Measurements from ENCODE around the gene SP1. TPM values are rescaled to one million over a fixed set of nuclear protein-coding genes. Genes with fewer than 3 reads are reported as not detected.
"Not testable (repeated sequence)": the region's sequence is repeated elsewhere in the genome, so short reads cannot be mapped to it uniquely, and the experiment has no call there.

The SP1 gene
- total and polyA plus RNA-seq, 7 experiments from 2014 or later, result 10.2 to 103 (median 75.7) TPM

- no peak overlapping the region for H3K27ac ChIP-seq (ENCODE audit: low read depth, low read length)
- H3K9me3 ChIP-seq (ENCODE audit: control insufficient read depth in 2 of 3, low read length in 3 of 3), result no peaks in the 10 kb centered on the region
- CTCF ChIA-PET, result interaction anchor here (1.2 to 2.4 kb wide), 4 partner anchors 37 to 90 kb away, joined by 3 to 29 read pairs (median 5); no protein-coding TSS in a partner anchor
- H3K4me3 ChIP-seq (ENCODE audit: low read length), result no peak overlapping the region
- POLR2A ChIA-PET, result interaction anchor here (0.6 to 1.6 kb wide), 4 partner anchors 39 to 85 kb away, joined by 4 to 6 read pairs (median 4); partner anchors contain the start of genes SP1 and TARBP2
- no peak for DNase-seq
- intact Hi-C loops (cut with micrococcal nuclease), result no loop called here
- ATAC-seq, result no peak
- H3K27me3 ChIP-seq (ENCODE audit: control insufficient read depth in 2 of 2, insufficient read depth in 2 of 2, low read length in 2 of 2), result no peaks in the 10 kb centered on the region
- peaks cover 4 to 7% of the 10 kb centered on the region in 2 donors for H3K4me1 ChIP-seq (ENCODE audit: control insufficient read depth in 2 of 2, insufficient read depth in 2 of 2, low read length in 2 of 2)
- peak overlapping the region in 6 of 9 donors; percentile 23 to 72 (median 30) for H3K27ac Mint-ChIP-seq
- H3K27me3 Mint-ChIP-seq, result no peaks in the 10 kb centered on the region
- peaks cover 16 to 64% (median 54%) of the 10 kb centered on the region in 7 donors for H3K4me1 Mint-ChIP-seq
- peaks cover 0 to 9% (median 0%) of the 10 kb centered on the region in 3 experiments for H3K36me3 ChIP-seq (ENCODE audit: control insufficient read depth in 2 of 3, insufficient read depth in 3 of 3, low read length in 3 of 3)
- H3K9me3 Mint-ChIP-seq, result no peaks in the 10 kb centered on the region
- H3K36me3 Mint-ChIP-seq, result peaks cover 0 to 2% (median 0%) of the 10 kb centered on the region in 5 donors
- peak overlapping the region in 2 of 10 donors; percentile 14 to 55 for H3K4me3 Mint-ChIP-seq
Observed at GRCh38 chr12:53418221-53418620, 38.2 kb downstream of the SP1 start.

- H3K36me3 ChIP-seq (ENCODE audit: control insufficient read depth in 2 of 3, insufficient read depth in 3 of 3, low read length in 3 of 3), result no peaks in the 10 kb centered on the region
- ChIA-PET CTCF (interaction anchor here (0.6 to 5.4 kb wide), 6 partner anchors 33 to 137 kb away, joined by 3 to 75 read pairs (median 4); no protein-coding TSS in a partner anchor), POLR2A (interaction anchor here (0.6 kb wide), 1 partner anchor 73 kb away, joined by 5 read pairs; no protein-coding TSS in a partner anchor)
- Mint-ChIP-seq H3K9me3 (no peaks in the 10 kb centered on the region), H3K27me3 (no peaks in the 10 kb centered on the region), H3K4me3 (no peak overlapping the region), H3K27ac (peak overlapping the region in 2 of 9 donors; percentile 5 to 56), H3K4me1 (peaks cover 14 to 54% (median 47%) of the 10 kb centered on the region in 7 donors), H3K36me3 (no peaks in the 10 kb centered on the region)
- ATAC-seq (no peak), DNase-seq (no peak)
- H3K27ac ChIP-seq (ENCODE audit: low read depth, low read length), result no peak overlapping the region
- intact Hi-C loops (cut with micrococcal nuclease), result loop anchor here (2.0 kb wide), 3 partner anchors 13 to 75 kb away; partner anchors contain the start of gene PRR13 (in 1 of the 2)
- peaks cover 4 to 7% of the 10 kb centered on the region in 2 donors for H3K4me1 ChIP-seq (ENCODE audit: control insufficient read depth in 2 of 2, insufficient read depth in 2 of 2, low read length in 2 of 2)
- no peaks in the 10 kb centered on the region for H3K27me3 ChIP-seq (ENCODE audit: control insufficient read depth in 2 of 2, insufficient read depth in 2 of 2, low read length in 2 of 2)
- H3K4me3 ChIP-seq (ENCODE audit: low read length), result no peak overlapping the region
- H3K9me3 ChIP-seq (ENCODE audit: control insufficient read depth in 2 of 3, low read length in 3 of 3), result no peaks in the 10 kb centered on the region
Observed at GRCh38 chr12:53419756-53420155, 39.8 kb downstream of the SP1 start.

- peaks cover 10 to 33% (median 28%) of the 10 kb centered on the region in 7 donors for H3K4me1 Mint-ChIP-seq
- H3K27me3 Mint-ChIP-seq; H3K4me3 Mint-ChIP-seq; H3K27ac ChIP-seq (ENCODE audit: low read depth, low read length); ATAC-seq; intact Hi-C loops (cut with micrococcal nuclease); H3K9me3 ChIP-seq (ENCODE audit: control insufficient read depth in 2 of 3, low read length in 3 of 3); DNase-seq; H3K4me1 ChIP-seq (ENCODE audit: control insufficient read depth in 2 of 2, insufficient read depth in 2 of 2, low read length in 2 of 2); H3K27me3 ChIP-seq (ENCODE audit: control insufficient read depth in 2 of 2, insufficient read depth in 2 of 2, low read length in 2 of 2); H3K4me3 ChIP-seq (ENCODE audit: low read length); H3K9me3 Mint-ChIP-seq; H3K27ac Mint-ChIP-seq; H3K36me3 ChIP-seq (ENCODE audit: control insufficient read depth in 2 of 3, insufficient read depth in 3 of 3, low read length in 3 of 3); H3K36me3 Mint-ChIP-seq: not testable (repeated sequence)
- ChIA-PET CTCF (interaction anchor here (0.9 to 5.4 kb wide), 6 partner anchors 12 to 95 kb away, joined by 3 to 75 read pairs (median 11); partner anchors contain the start of gene NPFF), POLR2A (interaction anchor here (0.8 to 1.6 kb wide), 2 partner anchors 24 to 69 kb away, joined by 3 to 6 read pairs; no protein-coding TSS in a partner anchor)
Observed at GRCh38 chr12:53422247-53422646, 42.3 kb downstream of the SP1 start.

GRCh38 chr12:53423597-53423996 lies 43.6 kb downstream of the SP1 start, which contains the start of gene AMHR2:
TSS of gene AMHR2 (plus strand) at chr12:53423855. CDS start at chr12:53423935, 80 bp downstream.
- H3K36me3 Mint-ChIP-seq, result no peaks in the 10 kb centered on the region
- ChIA-PET POLR2A (interaction anchor here (1.0 kb wide), 1 partner anchor 26 kb away, joined by 4 read pairs; no protein-coding TSS in a partner anchor), CTCF (interaction anchor here (3.3 to 5.4 kb wide), 2 partner anchors 70 to 85 kb away, joined by 19 to 75 read pairs; partner anchors contain the start of gene NPFF)
- no peaks in the 10 kb centered on the region for H3K9me3 Mint-ChIP-seq
- Histone ChIP-seq H3K27ac (ENCODE audit: low read depth, low read length) (no peak within 1 kb of the TSS), H3K9me3 (ENCODE audit: control insufficient read depth in 2 of 3, low read length in 3 of 3) (no peaks in the 10 kb centered on the region), H3K27me3 (ENCODE audit: control insufficient read depth in 2 of 2, insufficient read depth in 2 of 2, low read length in 2 of 2) (no peaks in the 10 kb centered on the region), H3K4me1 (ENCODE audit: control insufficient read depth in 2 of 2, insufficient read depth in 2 of 2, low read length in 2 of 2) (peaks cover 3 to 4% of the 10 kb centered on the region in 2 donors), H3K36me3 (ENCODE audit: control insufficient read depth in 2 of 3, insufficient read depth in 3 of 3, low read length in 3 of 3) (no peaks in the 10 kb centered on the region), H3K4me3 (ENCODE audit: low read length) (no peak within 1 kb of the TSS)
- intact Hi-C loops (cut with micrococcal nuclease), result no loop called here
- ATAC-seq (no peak), DNase-seq (no peak)
- H3K4me1 Mint-ChIP-seq, result peaks cover 8 to 19% (median 18%) of the 10 kb centered on the region in 7 donors
- no peak within 1 kb of the TSS for H3K4me3 Mint-ChIP-seq
- H3K27me3 Mint-ChIP-seq, result no peaks in the 10 kb centered on the region
- no peak within 1 kb of the TSS for H3K27ac Mint-ChIP-seq

- Mint-ChIP-seq H3K27ac (no peak overlapping the region), H3K4me3 (no peak overlapping the region), H3K9me3 (no peaks in the 10 kb centered on the region), H3K36me3 (no peaks in the 10 kb centered on the region), H3K27me3 (no peaks in the 10 kb centered on the region), H3K4me1 (peaks cover 4 to 15% (median 6%) of the 10 kb centered on the region in 7 donors)
- DNase-seq (no peak), ATAC-seq (no peak)
- no peaks in the 10 kb centered on the region for H3K9me3 ChIP-seq (ENCODE audit: control insufficient read depth in 2 of 3, low read length in 3 of 3)
- H3K36me3 ChIP-seq (ENCODE audit: control insufficient read depth in 2 of 3, insufficient read depth in 3 of 3, low read length in 3 of 3), result no peaks in the 10 kb centered on the region
- ChIA-PET POLR2A (interaction anchor here (0.6 to 1.3 kb wide), 2 partner anchors 46 to 80 kb away, joined by 3 to 4 read pairs; no protein-coding TSS in a partner anchor), CTCF (interaction anchor here (0.6 to 1.9 kb wide), 3 partner anchors 72 to 80 kb away, joined by 4 to 9 read pairs (median 4); no protein-coding TSS in a partner anchor)
- no peak overlapping the region for H3K27ac ChIP-seq (ENCODE audit: low read depth, low read length)
- H3K27me3 ChIP-seq (ENCODE audit: control insufficient read depth in 2 of 2, insufficient read depth in 2 of 2, low read length in 2 of 2), result no peaks in the 10 kb centered on the region
- no peak overlapping the region for H3K4me3 ChIP-seq (ENCODE audit: low read length)
- peaks cover 3 to 4% of the 10 kb centered on the region in 2 donors for H3K4me1 ChIP-seq (ENCODE audit: control insufficient read depth in 2 of 2, insufficient read depth in 2 of 2, low read length in 2 of 2)
- intact Hi-C loops (cut with micrococcal nuclease), result no loop called here
Observed at GRCh38 chr12:53424626-53425514, 44.9 kb downstream of the SP1 start.

- DNase-seq (no peak), ATAC-seq (no peak)
- no peaks in the 10 kb centered on the region for H3K36me3 ChIP-seq (ENCODE audit: control insufficient read depth in 2 of 3, insufficient read depth in 3 of 3, low read length in 3 of 3)
- no peak overlapping the region for H3K4me3 ChIP-seq (ENCODE audit: low read length)
- Mint-ChIP-seq H3K27me3 (no peaks in the 10 kb centered on the region), H3K4me1 (peaks cover 4 to 14% (median 6%) of the 10 kb centered on the region in 7 donors), H3K27ac (peak overlapping the region in 1 of 9 donors; percentile 72), H3K36me3 (no peaks in the 10 kb centered on the region), H3K9me3 (no peaks in the 10 kb centered on the region), H3K4me3 (no peak overlapping the region)
- no peak overlapping the region for H3K27ac ChIP-seq (ENCODE audit: low read depth, low read length)
- no peaks in the 10 kb centered on the region for H3K9me3 ChIP-seq (ENCODE audit: control insufficient read depth in 2 of 3, low read length in 3 of 3)
- intact Hi-C loops (cut with micrococcal nuclease), result no loop called here
- peaks cover 3 to 4% of the 10 kb centered on the region in 2 donors for H3K4me1 ChIP-seq (ENCODE audit: control insufficient read depth in 2 of 2, insufficient read depth in 2 of 2, low read length in 2 of 2)
- ChIA-PET POLR2A (interaction anchor here (0.6 to 1.3 kb wide), 4 partner anchors 26 to 81 kb away, joined by 3 to 4 read pairs (median 4); no protein-coding TSS in a partner anchor), CTCF (interaction anchor here (0.6 to 1.9 kb wide), 3 partner anchors 73 to 80 kb away, joined by 4 to 9 read pairs (median 4); no protein-coding TSS in a partner anchor)
- no peaks in the 10 kb centered on the region for H3K27me3 ChIP-seq (ENCODE audit: control insufficient read depth in 2 of 2, insufficient read depth in 2 of 2, low read length in 2 of 2)
Observed at GRCh38 chr12:53425515-53426150, 45.7 kb downstream of the SP1 start.

Data from naive thymus-derived CD4-positive, alpha-beta T cell (primary cell).